Body of pancreas (tissue), 4 donors: Measurements from ENCODE around the gene CCDC43. TPM values are rescaled to one million over a fixed set of nuclear protein-coding genes. Genes with fewer than 3 reads are reported as not detected.
A peak's percentile ranks its signal among the peaks of the same experiment; 100 is the strongest.

ENCODE experiments used
- ATAC-seq: fragments of 150-250 bp; one replicate; pipeline ENCODE4 v1.9.1; 2016
- DNase-seq, 4 donors: peaks; one replicate each; pipeline ENCODE4 v3.0.0-alpha.2; 2019
- H3K27ac ChIP-seq, 4 donors: fragments of 200-600 bp; sonication (generic); 1 replicate in 3 of 4; 2 replicates in 1 of 4; pipeline versions ENCODE4 v1.5.1 to v1.6.1; 2016 to 2019; ENCODE audit warnings: mild to moderate bottlenecking in 1 of 4, mixed read lengths in 1 of 4, moderate library complexity in 1 of 4
- H3K27me3 ChIP-seq, 2 donors: fragments of 200-600 bp; sonication (generic); one replicate each; pipeline ENCODE4 v1.6.0; 2016; ENCODE audit warnings: mild to moderate bottlenecking in 1 of 2
- H3K36me3 ChIP-seq, 2 donors: fragments of 200-600 bp; sonication (generic); replicated peaks in 1 of 2; 2 replicates each; pipeline ENCODE4 v1.5.1; 2016; ENCODE audit warnings: low read depth in 2 of 2; ENCODE audit not compliant: insufficient read depth in 1 of 2
- H3K4me1 ChIP-seq: fragments of 200-600 bp; sonication (generic); one replicate; pipeline ENCODE4 v1.6.0; 2016
- H3K4me3 ChIP-seq, 2 donors: fragments of 200-600 bp; sonication (generic); 1 replicate in 1 of 2; 2 replicates in 1 of 2; pipeline ENCODE4 v1.5.1; 2016 to 2019
- H3K9me3 ChIP-seq, 3 donors: fragments of 200-600 bp; sonication (generic); 1 replicate in 2 of 3; 2 replicates in 1 of 3; pipeline ENCODE4 v1.5.1; 2016
- CTCF ChIP-seq, 7 experiments: fragments of 450-650 bp in 4 of 7; fragments of 200-600 bp in 3 of 7; sonication (generic) in 3 of 7; IDR thresholded peaks; one replicate each; pipeline ENCODE4 v1.5.1; 2016 to 2019; ENCODE audit warnings: antibody characterized with exemption in 7 of 7
- POLR2A ChIP-seq, 3 donors: fragments of 450-650 bp; IDR thresholded peaks; one replicate each; pipeline ENCODE4 v1.6.1; 2016; ENCODE audit warnings: antibody characterized with exemption in 3 of 3, mild to moderate bottlenecking in 2 of 3
- WGBS, 2 donors: methylation state at CpG; one replicate each; pipeline ENCODE4 v1.1.5; 2017; 5-methylcytosine and 5-hydroxymethylcytosine counted together
- intact Hi-C: fragments of 100-400 bp; cut with DNase I; formaldehyde crosslinking; loops from one replicate; pipeline ENCODE4 v1.15.1; 2023
- total RNA-seq, 2 donors: library from RNA; depleted of rRNA; stranded (reverse); fragments of >200 nt; gene quantifications; one replicate each; pipeline ENCODE4 v1.1.0, GENCODE V29; 2016

Gene CCDC43
- total RNA-seq: 1 to 10 TPM; 5.9 to 7.0 TPM

DNA sequence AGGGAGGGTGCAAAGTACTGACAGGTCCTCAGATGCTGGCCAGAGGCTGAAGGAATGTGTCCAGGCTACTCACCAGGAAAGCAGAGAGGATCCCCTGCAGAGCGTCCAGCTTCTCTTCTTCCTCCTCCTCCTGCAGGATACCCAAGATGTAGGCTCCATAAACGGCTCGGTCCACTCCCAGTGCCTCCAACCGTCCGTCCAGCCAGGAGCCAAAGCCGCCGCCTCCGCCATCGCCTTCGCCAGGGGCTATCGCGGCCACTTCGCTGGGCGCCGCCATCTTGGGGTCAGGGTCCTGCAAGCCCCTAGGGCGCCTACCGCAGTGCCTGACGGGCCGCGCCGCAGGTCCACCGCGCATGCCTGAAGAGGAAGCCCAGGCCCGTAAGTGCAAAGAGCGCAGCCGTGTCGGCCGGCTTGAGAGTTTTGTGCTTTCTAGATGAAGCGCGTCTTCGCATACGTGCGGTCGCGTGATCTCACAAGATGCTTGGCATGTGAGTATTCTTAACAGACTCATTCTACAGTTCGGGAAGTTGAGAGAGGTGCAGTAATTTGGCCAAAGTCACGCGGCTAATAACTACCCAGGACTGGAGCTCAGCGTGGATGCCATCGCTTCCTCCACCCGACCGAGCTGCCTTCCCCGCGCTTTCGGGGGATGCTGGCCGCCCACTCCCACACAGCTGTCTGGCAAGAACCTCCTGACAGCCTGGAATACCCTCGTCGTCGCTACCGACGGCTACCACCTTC, at the start of gene CCDC43:
Gene CCDC43 (minus strand): TSS at position 300 of the 741 bp plus-strand sequence. CDS start 23 bp downstream, at position 277.
- H3K27ac ChIP-seq: peak within 1 kb of the TSS; percentile 28 to 69 (median 56)
- peaks cover 19% of the 10 kb centered on the region for H3K4me1 ChIP-seq
- ATAC-seq (peak; percentile 98), DNase-seq (peak; percentile 85 to 94 (median 91))
- intact Hi-C loops: no loop called here
- TF ChIP-seq POLR2A (IDR thresholded peaks at IDR 0.05) (peak; percentile 53 to 84 (median 70)), CTCF (IDR thresholded peaks at IDR 0.05) (peak in 1 of 7 experiments; percentile 10)
- no peaks in the 10 kb centered on the region for H3K9me3 ChIP-seq
- WGBS, 2 donors: 0 to 1% methylated on average over 16 to 47 of the region's 51 CpGs
- no peaks in the 10 kb centered on the region for H3K36me3 ChIP-seq
- H3K4me3 ChIP-seq: peak within 1 kb of the TSS; percentile 55 to 84
- no peaks in the 10 kb centered on the region for H3K27me3 ChIP-seq

- no peak for ATAC-seq
- H3K36me3 ChIP-seq: no peaks in the 10 kb centered on the region
- intact Hi-C loops: no loop called here
- no peaks in the 10 kb centered on the region for H3K27me3 ChIP-seq
- no peaks in the 10 kb centered on the region for H3K4me1 ChIP-seq
- H3K9me3 ChIP-seq: no peaks in the 10 kb centered on the region
- no peak overlapping the region for H3K4me3 ChIP-seq
- no peak overlapping the region for H3K27ac ChIP-seq
- DNase-seq: no peak
- 75 to 80% methylated on average over 1 to 3 of the region's 3 CpGs for WGBS, 2 donors
- TF ChIP-seq POLR2A (IDR thresholded peaks at IDR 0.05) (no peak), CTCF (IDR thresholded peaks at IDR 0.05) (no peak)
Measured at GRCh38 chr17:44738214-44738906, 48.8 kb upstream of the CCDC43 start.

- Histone ChIP-seq H3K9me3 (no peaks in the 10 kb centered on the region), H3K27ac (no peak overlapping the region), H3K4me1 (no peaks in the 10 kb centered on the region), H3K4me3 (no peak overlapping the region), H3K36me3 (no peaks in the 10 kb centered on the region), H3K27me3 (no peaks in the 10 kb centered on the region)
- 84 to 90% methylated on average over 10 to 12 of the region's 12 CpGs for WGBS, 2 donors
- TF ChIP-seq CTCF (IDR thresholded peaks at IDR 0.05) (no peak), POLR2A (IDR thresholded peaks at IDR 0.05) (no peak)
- ATAC-seq (no peak), DNase-seq (no peak)
- intact Hi-C loops: no loop called here
Measured at GRCh38 chr17:44736551-44737240, 47.1 kb upstream of the CCDC43 start.

DNA sequence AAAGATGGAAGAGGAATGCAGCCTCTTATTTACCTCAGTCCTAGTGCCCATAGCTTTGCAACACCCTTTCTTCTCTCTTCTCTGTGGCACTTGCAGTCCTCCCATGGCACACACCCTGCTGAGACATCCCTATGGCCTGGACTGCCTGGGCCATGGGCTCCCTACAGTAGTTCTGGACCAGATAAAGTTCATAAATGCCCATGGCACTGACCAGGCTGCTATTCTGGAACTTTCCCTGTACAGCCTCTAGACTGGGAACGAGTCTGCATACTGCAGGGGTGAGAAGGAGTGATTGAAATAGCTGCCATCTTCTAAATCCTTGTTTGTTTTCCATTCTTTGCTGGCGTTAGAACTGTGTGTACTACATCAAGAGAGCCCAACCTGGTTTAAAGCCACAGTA, 44.7 kb upstream of the CCDC43 start:
- no peak overlapping the region for H3K27ac ChIP-seq
- no peak overlapping the region for H3K4me3 ChIP-seq
- TF ChIP-seq POLR2A (IDR thresholded peaks at IDR 0.05) (no peak), CTCF (IDR thresholded peaks at IDR 0.05) (no peak)
- no peak for DNase-seq
- H3K9me3 ChIP-seq: no peaks in the 10 kb centered on the region
- WGBS, 2 donors: 54 to 69% methylated on average over 2 of the region's 2 CpGs
- no peak for ATAC-seq
- H3K4me1 ChIP-seq: no peaks in the 10 kb centered on the region
- H3K36me3 ChIP-seq: no peaks in the 10 kb centered on the region
- intact Hi-C loops: no loop called here
- H3K27me3 ChIP-seq: no peaks in the 10 kb centered on the region
